GM19193 (cell line): Measurements from ENCODE around the gene NHLRC2.

Source experiments
- POLR2A ChIP-seq: IDR thresholded peaks from 4 replicates; pipeline ENCODE4 v1.6.1; 2011; ENCODE audit not compliant: insufficient read depth, insufficient read length; ENCODE audit errors: extremely low read depth

Gene NHLRC2

DNA sequence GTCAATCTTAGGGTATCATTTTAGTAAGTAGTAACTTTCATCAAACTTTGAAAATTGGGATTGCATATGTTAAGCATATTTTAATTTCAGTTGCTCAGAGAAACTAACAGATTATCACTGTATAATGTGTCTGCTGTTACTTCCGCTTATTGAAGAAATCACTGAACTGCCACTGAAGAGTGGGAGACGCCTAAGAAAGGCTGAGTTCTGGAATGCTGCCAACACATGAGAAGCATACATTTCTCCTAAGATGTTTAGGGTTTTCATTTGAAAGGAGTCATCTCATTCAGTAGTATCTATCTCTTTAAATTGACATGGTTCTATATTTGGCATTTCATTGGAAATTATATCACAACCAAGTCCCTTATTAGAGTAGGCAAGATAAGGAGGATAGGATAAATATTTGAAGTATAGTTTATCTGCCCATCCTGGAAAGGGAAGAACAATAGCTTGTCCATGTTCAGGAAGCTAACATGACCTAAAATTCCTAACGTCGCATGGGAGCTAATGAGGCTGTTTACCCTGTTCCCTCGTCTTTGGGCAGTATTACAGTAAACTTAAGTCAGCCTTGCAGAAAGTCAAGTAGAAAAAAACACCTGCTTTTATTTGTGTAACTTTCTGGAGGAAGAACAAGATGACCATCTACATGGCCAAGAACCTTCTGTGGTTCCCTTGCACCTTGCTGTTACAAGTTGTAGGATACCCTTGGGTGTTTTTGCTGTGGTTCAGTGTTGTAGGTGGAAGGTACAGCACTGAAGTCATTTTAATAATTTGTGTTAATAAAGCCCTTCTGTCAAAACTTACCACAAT lies 67.3 kb downstream of the NHLRC2 start:
- TF ChIP-seq POLR2A, result no peak

DNA sequence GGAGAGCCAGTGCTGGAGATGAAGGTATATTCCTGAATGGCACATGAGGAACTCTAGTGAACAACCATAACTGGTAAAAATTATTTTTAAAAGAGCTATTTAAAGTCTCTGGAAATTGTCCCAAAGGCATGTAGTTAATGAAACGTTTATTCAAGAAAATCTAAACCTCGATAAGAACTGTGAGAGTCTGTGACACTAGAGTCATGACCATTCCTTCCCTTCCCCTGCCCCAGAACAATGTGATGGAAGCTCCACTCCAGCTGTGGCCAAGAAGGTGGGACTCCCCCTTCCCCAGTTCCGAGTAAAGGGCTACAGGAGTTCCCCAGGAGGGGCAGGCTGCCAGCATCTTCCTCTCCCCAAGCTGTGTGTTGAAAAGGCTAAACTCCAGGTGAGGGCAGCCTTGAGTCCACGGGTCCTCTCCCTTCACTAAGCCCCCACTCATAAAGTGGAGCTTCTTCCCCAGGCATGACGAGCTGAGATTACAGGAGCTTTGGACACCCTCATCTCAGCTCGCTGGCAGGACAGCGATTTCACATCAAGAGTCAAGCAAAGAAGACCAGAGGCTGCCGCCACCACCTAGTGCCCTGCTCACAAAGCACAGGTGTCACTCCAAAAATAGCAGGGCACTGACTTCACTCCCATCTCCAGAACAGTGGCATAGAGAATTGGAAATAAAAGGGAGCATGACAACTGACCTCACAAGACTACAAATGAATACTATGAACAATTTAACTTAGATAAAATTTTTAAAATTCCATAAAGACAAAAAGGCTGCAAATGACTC lies 68.5 kb downstream of the NHLRC2 start:
- TF ChIP-seq POLR2A, result no peak

DNA sequence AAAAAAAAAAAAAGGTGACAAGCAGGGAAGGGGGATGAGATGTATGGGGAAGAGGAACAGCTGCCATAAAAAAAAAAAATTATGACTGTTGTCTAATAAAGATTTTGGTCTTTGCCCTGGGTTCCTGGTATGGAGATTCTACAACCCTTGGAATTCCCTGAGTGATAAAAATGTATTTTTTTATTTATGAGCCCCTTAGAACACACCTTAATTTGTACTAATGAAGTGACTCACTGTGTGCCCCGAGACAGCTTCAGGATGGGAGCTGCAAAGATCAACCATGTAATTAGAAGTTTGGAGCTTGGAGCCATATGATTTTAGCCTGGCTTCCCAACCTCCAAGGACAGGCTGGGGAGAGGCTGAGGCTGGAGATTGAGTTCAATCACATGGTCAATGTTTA lies 69.7 kb downstream of the NHLRC2 start:
- no peak for TF ChIP-seq POLR2A

DNA sequence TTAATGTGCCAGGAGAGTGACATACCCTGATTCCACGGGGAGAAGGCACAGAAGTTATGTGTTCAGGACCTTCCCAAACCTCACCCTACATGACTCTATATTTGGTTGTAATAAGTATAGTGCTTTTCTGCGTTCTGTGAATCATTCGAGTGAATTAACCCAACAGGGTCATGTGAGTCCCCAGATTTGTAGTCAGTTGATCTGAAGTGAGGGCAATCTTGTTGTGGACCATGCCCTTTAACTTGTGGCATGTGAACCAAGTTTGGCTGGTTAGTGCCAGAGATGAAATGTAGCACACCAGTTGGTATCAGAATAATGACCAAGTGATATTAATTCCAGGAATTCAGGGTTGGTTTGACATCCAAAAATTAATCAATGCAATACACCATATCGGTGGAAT lies 70.2 kb downstream of the NHLRC2 start:
- no peak for TF ChIP-seq POLR2A

DNA sequence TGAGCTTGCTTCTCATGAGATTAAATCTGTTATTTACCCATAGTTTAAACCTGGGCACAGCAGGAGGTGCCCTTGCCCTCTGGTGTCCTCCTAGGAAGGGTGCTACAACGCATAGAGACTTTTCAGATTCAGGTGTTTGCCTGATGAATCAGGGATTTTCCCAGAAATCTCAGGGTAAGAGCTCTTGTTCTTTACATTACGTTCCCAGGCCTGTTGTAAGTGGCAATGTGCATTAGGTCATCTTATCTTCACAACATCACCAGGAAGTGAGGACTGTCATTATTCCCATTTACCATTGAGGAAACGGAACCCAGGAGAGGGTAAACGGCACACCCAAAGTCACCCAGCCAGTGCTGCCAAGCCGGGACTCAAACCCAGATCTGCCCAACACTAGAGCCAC lies 73.0 kb downstream of the NHLRC2 start:
- TF ChIP-seq POLR2A, result no peak

DNA sequence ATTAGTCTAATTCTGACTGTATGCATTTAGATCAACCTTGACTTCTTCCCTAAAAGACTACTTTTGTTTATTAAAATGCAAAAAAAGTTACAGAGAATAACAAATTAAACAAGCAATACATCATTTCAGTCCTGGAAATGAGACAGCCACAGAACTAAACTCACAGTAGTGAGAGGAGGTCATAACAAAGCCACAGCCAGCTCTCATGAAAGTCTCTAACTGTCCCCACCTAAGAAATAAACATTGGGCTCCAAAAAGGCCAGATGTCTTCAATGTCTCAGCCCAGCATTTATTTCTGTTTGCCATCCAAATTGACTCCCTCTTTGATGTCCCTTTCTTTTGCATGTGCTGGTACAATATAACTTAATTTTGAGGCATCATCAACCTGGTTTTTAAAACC lies 74.4 kb downstream of the NHLRC2 start:
- no peak for TF ChIP-seq POLR2A

DNA sequence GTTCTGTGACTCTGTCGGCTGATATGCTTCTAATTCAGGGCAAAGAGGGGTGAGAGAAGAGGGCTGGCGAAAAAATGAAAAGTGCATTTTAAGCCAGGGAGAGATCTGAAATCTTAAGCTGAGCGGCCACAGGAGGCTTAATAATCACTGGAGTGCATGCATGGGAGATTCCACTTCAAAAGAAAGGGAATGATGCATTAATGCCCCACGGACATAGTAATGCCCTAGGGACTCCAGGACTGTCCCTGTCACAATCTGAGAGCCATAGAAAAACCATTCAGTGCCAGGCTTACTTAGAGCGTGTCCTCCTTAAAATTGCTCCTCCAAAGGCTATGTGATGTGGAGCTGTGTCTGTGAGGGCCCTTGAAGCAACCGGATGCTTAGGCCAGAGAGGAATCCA lies 75.1 kb downstream of the NHLRC2 start:
- TF ChIP-seq POLR2A, result no peak

DNA sequence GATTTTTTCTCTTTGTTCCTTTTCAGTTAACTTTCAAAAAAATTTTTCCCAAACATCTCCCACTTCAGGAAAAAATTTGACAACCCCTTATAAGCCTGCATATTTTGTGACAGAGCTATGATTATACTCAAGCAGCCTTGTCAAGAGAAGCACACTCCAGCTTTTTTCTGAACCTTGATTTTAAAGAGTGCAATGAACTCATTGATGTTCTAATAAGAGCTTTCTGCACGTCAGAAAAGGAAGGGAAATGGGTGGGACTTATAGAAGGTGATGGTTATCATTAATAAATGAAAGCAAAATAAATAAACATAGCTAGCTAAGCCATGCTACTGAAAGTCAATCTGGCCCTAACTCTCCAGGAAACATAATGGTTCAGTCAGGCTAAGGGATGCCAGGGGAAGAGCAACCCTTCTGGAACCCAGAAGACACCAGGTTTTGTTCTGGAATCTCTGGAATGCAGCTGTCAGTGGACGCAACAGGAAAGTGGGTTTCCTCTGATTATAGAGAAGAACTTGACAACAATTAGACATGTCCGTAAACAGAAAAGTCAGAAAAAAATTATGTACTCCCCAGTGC lies 76.1 kb downstream of the NHLRC2 start:
- no peak for TF ChIP-seq POLR2A

DNA sequence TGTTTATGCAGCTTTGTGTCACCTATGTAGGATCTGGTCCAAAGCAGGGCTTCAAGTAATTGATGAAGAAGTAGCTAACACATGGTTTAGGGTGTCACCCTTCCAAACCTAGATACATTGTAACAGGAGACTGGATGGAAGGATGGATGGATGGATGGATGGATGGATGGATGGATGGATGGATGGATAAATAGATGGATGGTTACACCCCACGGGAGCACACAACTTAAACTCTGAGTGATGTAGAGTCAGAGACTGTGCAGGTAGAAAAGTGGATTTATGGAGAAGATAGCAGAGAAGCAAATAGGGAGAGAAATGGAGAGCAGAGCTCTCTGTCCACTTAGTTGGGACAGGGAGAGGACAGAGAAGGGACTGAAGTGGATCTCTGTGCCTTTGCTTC lies 78.4 kb downstream of the NHLRC2 start:
- no peak for TF ChIP-seq POLR2A

DNA sequence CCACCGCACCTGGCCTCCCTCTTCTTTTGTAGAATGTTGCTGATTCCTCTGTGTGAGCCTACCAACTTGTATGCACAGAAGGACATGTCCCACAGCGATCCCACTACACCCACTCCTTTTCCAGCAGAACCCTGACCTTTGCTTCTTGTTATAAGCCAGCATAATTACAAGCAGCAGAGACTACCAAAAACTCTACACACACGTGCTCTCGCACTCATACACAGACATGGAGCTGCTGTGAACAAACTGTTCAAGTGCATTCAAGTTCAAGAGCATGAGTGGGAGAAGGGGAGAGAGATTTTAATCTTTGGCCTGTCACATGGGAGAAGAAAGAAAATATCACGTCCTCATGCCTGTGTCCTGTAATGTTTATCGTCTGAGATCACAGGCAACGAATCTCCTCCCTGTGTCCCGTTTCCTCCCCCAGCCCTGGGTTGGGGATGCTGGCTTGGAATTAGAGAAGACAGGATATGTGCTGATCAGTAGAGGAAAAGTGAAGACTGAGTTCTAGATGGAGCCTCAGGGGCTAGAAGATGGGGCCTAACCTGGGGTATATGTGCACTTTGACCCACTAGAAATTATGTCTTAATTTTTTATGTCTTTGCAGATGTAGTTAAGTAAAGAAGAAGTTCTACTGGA lies 79.6 kb downstream of the NHLRC2 start:
- TF ChIP-seq POLR2A, result no peak

DNA sequence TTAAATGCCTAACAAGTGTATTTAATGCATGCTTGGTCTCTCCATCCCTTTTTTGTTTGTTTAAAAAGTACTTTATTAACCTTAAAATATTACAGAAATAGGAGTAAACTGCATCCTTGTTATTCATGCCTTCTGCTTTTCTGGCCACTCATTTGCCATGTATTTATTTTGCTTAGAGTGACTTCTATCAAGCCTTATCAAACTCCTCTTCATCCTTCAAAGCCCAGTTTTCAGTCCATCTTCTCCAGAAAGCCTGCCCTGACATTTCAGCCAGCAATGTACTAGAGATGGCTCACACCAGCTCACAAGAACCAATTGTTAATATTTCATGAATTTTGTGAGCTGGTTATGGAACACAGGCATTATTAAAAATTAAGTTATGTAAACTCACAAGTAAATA lies 82.8 kb downstream of the NHLRC2 start:
- TF ChIP-seq POLR2A, result no peak

DNA sequence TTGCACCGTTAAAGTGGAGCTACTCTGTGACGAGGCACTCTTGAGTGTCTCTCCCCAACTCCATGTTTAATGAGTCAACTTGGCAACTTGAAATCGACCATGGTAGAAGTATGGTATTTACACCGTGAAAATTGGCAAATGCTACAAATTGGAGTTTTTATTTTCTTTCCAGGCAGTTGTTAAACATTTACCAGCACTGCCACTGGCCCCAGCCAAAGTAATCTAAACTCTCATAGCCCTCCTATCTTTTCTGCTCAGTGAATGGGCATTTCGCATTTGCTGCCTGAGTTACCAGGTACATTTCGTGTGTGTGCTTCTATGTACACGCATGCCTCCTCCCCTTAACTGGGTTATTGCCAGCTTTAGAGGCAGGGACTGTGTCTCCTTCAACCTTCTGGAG lies 83.3 kb downstream of the NHLRC2 start:
- no peak for TF ChIP-seq POLR2A

DNA sequence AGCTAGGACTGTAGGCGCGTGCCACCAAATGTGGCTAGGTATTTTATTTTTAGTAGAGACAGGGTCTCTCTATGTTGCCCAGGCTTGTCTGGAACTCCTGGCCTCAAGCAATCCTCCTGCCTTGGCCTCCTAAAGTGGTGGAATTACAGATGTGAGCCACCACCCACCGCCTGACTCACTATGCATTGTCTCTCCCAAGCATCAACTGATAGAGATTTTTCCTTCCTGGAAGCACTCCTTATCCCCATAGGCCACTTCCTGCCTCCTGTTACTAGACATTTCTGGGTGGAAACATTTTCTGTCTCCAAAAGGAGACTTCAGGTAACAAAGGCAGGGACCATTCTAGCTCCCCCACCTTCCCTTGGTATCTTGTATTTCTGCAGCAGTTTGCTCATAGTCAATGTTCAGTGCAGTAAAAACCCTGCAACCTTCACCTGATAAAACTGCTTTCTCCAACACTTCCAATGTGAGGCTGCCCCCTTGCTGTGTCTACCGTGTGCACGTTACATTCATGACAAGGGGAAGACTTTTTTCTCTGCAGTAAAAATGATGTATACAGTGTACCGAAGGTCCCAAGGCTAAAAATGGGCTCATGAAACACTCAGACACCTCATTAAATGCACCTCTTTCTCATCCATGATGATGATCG lies 84.9 kb downstream of the NHLRC2 start:
- TF ChIP-seq POLR2A, result no peak

DNA sequence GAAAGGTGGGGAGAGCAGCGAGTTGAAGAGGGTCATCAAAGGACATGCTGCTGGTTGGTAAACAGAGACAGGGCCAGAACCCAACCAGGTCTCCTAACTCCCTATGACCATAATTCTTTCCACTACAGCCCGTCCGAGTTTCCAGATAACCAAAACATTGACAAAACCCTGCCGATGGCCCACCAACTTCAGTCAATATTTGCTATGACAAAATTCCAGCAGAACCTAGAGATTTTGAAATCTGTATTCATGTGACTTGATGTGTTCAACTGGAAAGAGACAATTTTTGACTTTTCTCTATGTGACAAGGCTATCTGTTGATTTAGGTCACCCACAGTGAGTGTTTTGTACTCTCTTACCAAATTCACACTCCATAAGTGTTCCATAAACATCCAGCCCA lies 86.7 kb downstream of the NHLRC2 start:
- no peak for TF ChIP-seq POLR2A

DNA sequence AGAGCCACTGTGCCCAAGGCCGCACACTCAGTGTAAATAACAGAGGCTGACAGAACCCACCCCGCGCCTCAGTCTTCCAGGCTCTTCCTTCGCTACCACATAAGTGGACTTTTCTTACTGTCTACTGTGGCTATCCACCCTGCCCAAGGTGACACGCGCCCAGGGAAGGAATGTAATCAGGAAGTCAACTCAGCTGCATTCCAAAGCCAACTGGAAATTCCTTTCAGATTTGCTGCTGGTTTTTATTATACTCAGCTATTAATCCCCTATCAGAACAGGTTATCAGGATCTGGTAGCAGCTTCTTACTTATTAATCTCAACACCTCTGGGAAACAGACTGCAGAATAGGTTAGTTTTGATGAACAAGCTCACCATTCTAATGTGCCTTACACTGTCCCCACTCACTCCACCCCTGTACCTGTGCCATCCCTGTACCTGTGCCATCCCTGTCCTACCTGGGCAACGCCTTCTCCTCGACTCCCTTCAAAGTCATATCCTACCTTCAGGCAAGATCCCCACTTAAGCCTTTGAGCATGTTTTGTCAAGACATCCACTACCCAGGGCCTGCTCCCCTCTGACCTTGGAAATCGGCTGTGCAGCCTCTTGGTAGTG lies 90.7 kb downstream of the NHLRC2 start:
- no peak for TF ChIP-seq POLR2A

DNA sequence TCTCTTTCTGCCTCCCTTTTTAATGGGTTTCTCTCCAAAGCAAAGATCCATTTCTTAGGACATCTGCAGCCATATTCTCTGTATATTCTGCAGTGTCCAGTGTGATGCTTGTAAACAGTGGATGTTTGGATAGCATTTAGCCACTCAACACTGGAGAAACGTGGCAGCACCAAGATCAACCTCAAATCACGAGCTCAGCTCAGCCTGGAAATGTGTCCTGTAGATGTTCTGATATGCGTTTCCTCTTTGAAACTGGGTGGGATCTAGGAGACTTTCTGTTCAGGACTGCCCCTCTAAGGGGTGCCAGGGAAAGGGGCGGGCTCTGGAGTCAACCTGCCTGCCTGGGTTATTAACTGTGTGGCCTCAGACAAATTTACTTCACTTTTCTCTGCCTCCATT lies 91.2 kb downstream of the NHLRC2 start:
- TF ChIP-seq POLR2A, result no peak
